GM21526 (cell line): ENCODE data around the gene TMEM39B.
"Not testable (repeated sequence)": the region's sequence is repeated elsewhere in the genome, so short reads cannot be mapped to it uniquely, and the experiment has no call there.

Source experiments
- ATAC-seq: cut with Tn5 transposase; IDR thresholded peaks from one replicate; pipeline ENCODE4 v1.9.1; 2021; ENCODE audit warnings: moderate library complexity; ENCODE audit not compliant: unreplicated experiment, low FRiP score

The TMEM39B gene

DNA sequence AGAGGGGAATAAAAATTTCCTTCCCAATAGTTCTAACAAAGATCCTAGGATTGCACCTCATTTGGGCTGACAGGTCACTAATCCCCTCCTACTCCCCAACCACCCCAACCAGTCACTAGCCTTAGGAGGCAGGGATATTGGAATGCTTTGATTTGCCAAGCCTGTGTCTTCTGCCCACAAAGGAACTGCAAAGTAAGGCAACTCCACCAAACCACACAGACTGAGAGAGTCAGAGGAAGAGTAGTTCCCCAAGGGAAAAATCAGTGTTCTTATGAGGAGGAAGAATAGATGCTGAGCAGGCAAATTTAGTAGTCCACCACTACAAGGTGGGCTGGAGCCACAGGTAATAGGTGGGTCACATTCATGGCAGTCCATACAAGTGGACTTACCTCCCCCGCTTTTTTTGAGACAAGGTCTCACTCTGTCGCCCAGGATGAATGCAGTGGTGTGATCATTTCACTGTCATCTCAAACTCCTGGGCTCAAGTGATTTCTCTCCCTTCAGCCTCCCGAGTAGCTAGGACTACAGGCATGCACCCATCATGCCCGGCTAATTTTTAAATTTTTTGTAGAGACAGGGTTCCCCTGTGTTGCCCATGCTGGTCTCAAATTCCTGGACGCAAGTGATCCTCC is 3.7 kb upstream of the TMEM39B start:
- no peak for ATAC-seq

DNA sequence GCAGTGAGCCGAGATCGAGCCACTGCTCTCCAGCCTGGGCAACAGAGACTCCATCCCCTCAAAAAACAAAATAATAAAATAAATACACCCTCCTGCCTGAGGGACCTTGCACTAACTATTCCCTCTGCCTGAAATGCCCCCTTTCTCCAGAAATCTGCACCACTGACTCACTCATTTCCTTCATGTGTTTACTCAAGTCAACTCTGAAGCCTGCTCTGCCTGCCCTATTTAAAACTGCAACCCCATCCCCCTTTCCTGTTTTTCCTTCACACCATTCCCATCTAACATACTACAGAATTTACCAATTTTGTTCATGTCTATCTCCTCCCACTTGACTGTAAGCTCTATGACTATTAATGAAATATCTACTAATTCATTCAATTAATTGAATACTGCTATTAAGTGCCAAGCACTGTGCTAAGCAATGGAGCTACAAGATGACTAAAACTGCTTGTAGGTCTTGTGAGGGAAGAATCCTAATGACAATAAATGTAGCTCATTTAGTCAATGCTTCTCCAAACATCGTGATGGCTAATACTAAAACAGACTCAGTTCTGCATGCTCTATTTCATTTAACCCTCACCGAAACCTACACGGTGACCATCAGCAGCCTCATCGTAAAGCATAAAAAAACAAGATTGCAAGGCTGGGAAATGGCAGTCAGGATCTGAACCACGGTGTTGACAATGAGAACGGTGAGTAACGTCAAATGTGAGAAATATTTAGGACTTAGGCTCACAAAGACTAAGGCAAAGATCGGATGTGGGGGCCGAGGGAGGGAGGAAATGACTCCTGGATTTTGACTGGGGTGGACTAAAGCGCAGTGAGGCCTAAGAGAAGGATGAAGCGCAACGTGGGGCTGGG is 749 bp upstream of the TMEM39B start:
- no peak for ATAC-seq

DNA sequence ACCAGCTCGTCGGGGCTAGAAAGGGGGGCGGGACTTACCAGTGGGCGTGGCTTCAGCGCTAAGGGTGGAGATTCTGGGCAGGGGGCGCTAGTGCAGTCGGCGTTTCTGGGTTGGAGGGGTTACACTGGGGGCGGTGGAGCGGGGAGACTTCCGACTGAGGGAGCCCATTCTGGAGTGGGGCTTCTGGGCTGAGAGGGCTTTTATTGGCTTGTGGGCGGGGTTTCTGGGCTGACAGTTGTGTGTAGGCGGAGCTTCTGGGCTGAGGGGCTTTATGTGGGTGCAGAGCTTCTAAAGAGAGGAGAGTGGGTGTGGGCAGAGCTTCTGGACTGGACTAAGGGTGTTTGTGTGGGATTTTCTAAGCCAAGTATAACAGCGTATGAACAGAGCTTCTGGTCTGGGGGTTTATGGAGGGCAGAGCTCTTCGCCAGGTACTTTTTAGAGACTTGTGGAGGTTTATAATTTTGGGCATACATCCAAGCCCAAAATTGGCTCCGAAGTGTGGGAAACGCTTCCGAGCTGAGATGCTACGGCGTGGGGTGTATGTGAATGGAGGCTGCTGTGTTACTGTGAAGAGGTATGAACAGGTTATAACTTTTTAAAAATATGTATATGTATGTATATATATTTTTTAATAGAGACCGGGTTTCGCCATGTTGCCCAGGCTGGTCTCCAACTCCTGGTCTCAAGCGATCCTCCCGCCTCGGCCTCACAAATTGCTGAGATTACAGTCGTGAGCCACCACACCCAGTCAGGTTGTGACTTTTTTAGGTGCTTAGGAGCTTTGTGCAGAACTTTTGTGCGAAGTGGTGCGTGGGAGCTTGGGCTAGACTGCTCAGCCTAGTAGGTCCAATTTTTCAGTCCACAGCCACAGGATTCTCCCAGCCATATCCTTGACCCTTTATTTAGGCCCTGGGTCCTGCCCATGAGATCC is 825 bp downstream of the TMEM39B start:
- no peak for ATAC-seq

DNA sequence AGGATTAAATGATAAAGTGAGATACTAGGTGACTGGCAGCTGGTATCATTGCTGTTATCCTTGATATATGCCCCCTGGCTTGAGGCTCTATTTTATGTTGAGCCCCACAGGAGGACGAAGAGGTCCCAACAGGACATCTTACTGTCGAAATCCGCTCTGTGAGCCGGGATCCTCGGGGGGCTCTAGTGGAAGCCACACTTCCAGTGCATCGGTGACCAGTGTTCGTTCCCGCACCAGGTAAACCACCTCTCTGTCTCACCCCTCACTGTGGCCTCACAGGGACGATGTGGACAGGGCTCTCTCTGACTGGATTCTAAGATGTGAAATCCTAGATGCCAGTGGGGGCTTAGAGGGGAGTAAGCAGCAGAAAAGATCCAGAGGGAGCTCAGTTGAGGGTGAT is 2.1 kb downstream of the TMEM39B start:
- ATAC-seq, result no peak

DNA sequence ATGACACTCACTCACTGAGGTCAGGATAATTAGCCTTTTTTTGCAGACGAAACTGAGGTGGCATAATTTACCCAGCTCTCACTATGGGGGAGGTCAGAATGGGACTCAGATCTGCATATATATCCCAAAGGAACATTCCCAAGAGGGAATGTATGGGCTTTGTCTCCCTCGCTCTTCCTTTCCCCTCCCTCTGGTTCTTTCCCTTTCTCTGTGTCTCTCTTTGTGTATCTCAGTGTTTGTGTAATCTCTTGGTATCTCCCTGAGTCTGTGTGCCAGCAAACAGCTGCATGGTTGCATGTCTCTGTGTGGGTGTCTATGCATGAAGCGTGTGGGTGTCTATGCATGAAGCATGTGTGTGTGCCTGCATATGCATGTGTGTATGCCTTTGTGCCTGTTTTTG is 4.7 kb downstream of the TMEM39B start:
- no peak for ATAC-seq

DNA sequence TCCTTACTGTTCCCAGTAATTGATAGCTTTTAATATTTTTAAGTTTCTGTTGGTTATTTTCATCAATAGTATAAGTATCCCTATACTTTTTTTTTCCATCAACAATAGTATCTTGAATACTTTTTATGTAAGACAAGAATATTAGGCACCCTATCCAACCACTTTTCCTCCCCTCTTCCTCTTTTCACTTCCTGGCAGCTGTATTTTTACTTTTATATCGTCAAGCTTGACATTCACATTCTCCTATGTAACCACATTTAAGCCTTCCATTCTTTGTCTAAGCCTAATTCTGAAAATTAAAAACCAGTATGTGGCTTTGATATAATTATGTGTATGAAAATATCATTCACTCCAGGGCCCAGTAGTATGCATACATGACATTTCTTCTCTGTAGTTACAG is 9.3 kb downstream of the TMEM39B start:
- no peak for ATAC-seq

DNA sequence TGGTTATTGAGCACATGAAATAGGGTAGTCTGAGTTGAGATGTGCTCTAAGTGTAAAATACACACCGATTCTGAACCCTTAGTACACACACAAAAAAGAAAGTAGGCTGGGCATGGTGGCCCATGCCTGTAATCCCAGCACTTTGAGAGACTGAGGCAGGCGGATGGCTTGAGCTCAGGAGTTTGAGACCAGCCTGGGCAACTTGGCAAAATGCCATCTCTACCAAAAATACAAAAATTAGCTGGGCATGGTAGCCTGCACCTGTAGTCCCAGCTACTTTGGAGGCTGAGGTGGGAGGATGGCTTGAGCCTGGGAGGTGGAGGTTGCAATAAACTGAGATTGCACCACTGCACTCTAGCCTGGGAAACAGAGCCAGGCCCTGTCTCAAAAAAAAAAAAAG is 13.6 kb downstream of the TMEM39B start:
- not testable (repeated sequence) for ATAC-seq

DNA sequence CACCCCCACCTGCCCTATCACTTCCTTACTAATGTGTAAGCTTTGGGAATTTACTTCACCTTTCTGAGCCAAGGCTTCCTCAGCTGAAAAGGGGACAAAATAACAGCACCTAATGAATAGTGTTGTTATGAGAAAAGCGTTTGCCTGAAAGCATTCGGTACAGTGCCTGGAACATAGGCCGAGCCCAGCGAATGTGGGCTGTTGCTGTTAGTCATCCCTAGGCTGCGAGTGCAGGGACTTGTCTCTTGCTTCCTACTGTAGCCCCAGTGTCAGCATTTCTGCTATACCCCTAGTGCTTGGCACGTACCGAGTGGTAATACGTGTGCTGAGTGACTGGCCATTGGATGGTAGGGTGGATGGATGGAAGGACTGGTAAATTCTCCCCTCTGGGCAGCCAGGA is 18.4 kb downstream of the TMEM39B start:
- no peak for ATAC-seq

DNA sequence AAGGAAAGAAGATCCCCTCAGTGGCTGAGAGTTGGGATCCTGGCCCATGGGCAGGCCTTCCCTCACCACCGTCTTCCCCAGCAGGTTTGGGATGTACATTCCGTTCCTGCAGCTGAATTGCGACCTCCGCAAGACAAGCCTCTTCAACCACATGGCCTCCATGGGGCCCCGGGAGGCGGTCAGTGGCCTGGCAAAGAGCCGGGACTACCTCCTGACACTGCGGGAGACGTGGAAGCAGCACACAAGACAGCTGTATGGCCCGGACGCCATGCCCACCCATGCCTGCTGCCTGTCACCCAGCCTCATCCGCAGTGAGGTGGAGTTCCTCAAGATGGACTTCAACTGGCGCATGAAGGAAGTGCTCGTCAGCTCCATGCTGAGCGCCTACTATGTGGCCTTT is 18.9 kb downstream of the TMEM39B start:
- no peak for ATAC-seq

DNA sequence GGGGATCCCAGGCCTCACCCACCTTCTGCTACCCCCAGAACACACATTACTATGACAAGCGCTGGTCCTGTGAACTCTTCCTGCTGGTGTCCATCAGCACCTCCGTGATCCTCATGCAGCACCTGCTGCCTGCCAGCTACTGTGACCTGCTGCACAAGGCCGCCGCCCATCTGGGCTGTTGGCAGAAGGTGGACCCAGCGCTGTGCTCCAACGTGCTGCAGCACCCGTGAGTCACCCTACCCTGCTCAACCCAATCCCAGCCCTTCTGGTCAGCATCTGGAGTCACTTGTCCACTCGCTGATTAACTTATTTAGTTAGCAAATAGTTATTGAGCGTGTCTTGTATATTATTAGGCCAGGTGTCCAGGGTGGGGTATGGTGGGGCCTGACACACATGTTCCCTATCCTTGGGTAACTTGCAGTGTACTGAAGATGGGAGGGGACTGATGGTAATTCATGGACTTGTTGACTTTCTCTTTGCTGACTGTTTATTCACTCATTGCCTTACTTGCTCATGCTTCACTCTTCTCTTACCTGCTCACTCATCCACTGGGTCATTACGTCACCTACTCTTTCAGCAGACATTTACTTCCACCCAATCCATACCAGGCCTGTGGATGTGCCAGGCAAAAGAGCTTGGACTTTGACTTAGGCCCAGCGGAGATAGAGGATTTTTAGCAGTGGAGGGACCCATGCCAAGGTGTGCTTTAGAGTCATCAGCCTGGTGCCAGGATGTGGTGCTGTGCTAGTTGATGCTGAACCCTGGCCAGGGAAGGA is 22.2 kb downstream of the TMEM39B start:
- no peak for ATAC-seq

DNA sequence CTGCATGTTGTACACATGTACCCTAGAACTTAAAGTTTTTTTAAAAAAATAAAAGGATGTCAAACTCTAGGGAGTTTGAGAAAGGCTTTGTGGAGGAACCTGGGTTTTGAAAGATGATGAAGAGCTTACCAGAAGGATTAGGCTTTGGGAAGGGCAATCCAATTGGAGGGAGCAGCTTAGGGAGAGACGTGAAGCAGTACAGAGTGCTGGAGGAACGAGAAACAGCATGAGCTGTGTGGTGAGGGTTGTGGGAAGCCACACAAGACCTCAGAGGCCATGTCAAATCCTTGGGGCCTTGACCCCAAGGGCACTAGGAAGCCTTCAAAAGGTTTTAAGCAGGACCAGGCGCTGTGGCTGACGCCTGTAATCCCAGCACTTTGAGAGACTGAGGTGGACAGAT is 26.7 kb downstream of the TMEM39B start:
- ATAC-seq, result no peak

DNA sequence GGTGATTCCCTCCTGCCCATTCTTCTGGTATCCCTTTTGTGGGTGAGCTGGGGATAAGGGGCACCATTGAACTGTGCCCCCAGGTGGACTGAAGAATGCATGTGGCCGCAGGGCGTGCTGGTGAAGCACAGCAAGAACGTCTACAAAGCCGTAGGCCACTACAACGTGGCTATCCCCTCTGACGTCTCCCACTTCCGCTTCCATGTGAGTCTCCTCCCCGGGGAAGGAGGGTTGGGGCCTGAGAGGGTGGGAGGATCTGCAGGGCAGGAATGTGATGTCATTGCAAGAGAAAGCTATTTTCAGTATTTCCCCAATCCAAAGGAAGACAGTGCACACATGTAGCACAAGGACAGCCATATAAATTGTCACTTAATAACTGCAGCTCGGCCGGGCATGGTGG is 27.6 kb downstream of the TMEM39B start:
- ATAC-seq, result no peak

DNA sequence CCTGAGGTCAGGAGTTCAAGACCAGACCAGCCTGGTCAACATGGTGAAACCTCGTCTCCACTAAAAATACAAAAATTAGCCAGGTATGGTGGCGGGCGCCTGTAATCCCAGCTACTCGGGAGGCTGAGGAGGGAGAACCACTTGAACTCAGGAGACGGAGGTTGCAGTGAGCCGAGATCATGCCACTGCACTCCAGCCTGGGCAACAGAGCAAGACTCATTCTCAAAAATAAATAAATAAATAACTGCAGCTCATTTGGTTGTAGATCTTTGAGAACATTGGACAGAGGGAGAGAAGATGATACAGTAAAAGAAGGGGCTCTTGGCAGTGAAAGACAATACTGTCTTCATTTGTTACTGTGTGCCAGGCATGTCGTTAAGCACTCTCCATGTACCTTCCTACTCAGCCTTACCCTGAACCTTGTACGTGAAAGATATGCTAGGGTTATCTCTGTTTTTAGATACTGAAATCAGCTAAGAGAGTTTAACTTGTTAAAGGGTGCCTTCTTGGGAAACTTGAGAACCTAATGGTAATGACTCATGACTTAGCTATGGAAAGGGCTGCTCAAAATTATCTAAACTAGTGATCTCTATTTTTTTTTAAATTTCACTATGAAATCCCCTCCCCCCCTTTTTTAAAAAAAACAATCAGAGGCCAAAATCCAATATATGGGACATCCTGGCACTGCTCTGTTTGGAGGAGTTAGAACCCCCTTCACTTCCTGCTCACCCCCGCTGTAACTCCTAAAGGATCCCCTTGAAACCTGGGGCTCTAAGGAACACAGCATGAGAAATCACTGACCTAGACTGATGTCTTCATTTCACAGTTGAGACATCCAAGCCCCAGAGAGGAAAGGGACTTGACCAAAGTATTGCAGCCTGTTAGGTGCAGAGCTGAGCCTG is 28.3 kb downstream of the TMEM39B start:
- ATAC-seq, result no peak

DNA sequence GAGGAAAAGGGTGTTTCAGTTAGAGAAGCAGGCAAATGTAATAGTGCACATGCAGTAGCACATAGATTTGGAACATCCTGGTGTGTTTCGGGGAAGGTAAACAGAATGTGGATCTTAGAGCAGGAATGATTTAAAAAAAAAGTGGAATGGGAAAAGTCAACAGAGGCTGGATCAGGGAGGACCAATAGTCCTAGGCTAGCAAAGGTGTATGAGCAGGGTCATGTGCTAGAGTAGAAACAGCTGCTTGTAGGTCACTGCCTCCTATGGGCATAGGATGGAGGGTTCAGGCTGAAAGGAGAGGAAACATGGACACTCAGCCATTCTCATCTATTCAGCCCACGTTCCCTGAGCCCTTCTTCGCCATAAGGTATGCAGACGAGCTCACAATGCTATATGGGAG is 31.4 kb downstream of the TMEM39B start:
- ATAC-seq, result no peak

DNA sequence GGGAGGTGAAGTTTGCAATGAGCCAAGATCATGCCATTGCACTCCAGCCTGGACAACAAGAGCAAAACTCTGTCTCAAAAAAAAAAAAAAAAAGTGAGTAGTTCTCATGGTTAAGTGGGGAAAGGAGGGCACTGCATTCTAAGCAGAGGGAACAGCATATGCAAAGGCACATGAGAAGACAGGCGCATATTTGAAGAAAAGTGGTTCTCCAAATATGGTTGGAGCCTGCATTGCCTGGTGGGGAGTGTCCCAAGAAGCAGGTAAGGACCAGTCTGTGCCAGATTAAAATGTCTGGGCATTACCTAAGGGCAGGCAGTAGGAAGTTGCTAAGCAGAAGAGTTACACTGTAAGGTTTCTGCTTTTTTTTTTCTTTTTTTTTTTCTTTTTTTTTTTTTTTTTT is 32.6 kb downstream of the TMEM39B start:
- no peak for ATAC-seq

DNA sequence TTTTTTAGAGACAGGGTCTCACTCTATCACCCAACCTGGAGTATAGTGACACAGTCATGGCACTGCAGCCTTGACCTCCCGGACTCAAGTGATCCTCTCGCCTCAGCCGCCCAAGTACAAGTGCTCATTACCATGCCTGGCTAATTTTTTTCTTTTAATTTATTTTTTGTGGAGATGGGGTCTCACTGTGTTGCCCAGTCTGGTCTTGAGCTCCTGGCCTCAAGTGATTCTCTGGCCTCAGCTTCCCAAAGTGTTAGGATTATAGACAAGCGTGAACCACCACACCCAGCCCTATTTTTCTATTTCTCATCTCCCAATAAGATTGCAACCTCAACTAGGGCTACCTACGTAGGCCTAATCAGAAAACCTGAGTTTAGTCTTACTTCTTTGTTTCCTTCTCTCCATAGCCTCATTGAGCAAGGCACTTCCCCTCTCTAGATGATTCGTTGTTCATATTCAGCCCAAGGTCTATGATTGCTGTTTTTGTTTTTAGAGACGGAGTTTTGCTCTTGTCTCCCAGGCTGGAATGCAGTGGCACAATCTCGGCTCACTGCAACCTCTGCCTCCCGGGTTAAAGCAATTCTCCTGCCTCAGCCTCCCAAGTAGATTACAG is 34.0 kb downstream of the TMEM39B start:
- no peak for ATAC-seq

DNA sequence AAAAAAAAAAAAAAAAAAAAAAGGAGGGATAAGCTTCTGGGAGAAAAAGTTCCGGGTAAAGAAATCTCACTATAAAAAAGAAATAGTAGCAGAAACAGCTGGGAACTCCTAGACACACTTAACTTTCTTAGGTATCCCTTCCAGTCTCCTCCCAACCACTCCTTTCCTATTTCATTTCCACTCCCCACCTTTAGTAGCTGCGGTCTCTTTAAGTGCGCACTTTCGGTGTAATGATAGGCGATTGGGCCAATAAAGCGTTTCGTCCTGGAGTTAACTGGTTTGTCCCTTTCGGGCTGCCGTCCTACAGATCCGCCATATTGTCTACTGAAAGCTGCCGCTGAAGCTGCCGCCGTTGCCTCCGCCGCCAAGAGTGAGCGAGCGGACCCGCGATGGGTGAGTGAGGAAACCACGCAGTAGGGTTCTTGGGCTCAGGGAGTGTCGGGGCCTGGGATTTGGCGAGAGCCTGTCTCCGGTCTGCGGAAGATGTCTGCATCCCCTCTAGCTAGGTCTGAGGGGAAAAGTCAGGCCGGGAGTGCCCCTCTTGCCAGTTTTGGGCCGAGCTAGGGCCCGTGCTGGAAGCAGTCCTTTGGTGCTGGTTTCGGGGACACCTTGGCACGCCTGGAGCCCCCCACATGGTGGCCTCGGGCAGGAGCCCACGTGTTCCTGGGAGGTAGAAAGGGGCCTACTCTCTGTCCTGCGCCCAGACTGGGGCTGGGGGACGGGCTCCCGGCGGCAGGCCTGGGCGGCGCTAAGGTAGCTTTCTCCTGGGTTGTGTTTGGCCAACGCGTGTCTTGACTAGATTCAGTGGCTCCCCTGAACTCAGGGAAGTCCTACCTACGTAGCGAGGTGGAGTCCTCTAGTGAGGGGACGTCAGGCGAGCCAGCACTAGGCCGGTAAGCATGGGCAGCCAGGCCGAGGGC is 35.3 kb downstream of the TMEM39B start, which contains the start of gene KPNA6:
Gene KPNA6, plus strand, starts transcription at position 315 of the 920 bp plus-strand sequence. Its CDS starts 75 bp downstream, at position 390.
- peak; percentile 68 for ATAC-seq
